H1 (cell line): ENCODE data around the gene LAG3. TPM values are rescaled to one million over a fixed set of nuclear protein-coding genes. Genes with fewer than 3 reads are reported as not detected.

ENCODE experiments used
- CTCF ChIA-PET: fragments of 300-600 bp; sonication (Branson Sonifier 250); formaldehyde crosslinking; loops from one replicate; lab custom pipeline; 2021; ENCODE audit not compliant: partially characterized antibody; lab: Charles Lee
- POLR2A ChIA-PET: fragments of 300-600 bp; sonication (Branson Sonifier 250); formaldehyde crosslinking; loops from one replicate; lab custom pipeline; 2021; ENCODE audit warnings: inconsistent platforms; ENCODE audit not compliant: partially characterized antibody; lab: Charles Lee
- DNase-seq, 2 experiments: peaks; one replicate each; pipeline versions ENCODE4 v3.0.0 to v3.0.0-alpha.2; 2010 to 2022; ENCODE audit warnings: low spot score in 2 of 2, low read depth in 1 of 2, mixed read lengths in 1 of 2
- FAIRE-seq: peaks from 2 replicates; lab custom pipeline; 2011; peaks lifted over from hg19 to GRCh38; lab: Jason Lieb, UNC
- H2AFZ ChIP-seq: 2 replicates; pipeline ENCODE4 v1.8.1; 2012; ENCODE audit warnings: low read length, inconsistent platforms
- H2AK5ac ChIP-seq: 2 replicates; pipeline ENCODE4 v1.6.1; 2013; ENCODE audit warnings: low read depth, low read length
- H2BK120ac ChIP-seq: replicated peaks from 2 replicates; pipeline ENCODE3; 2013; ENCODE audit warnings: low read depth, low read length, inconsistent platforms
- H2BK12ac ChIP-seq: 2 replicates; pipeline ENCODE4 v1.6.1; 2013; ENCODE audit warnings: low read depth, low read length
- H2BK15ac ChIP-seq: 2 replicates; pipeline ENCODE4 v1.6.1; 2013; ENCODE audit warnings: low read length
- H2BK20ac ChIP-seq: 2 replicates; pipeline ENCODE4 v1.6.1; 2013; ENCODE audit warnings: low read length
- H2BK5ac ChIP-seq: 2 replicates; pipeline ENCODE4 v1.6.1; 2013; ENCODE audit warnings: low read depth, low read length
- H3K14ac ChIP-seq: 2 replicates; pipeline ENCODE4 v1.6.1; 2013; ENCODE audit warnings: inconsistent platforms; ENCODE audit not compliant: insufficient read length
- H3K18ac ChIP-seq: 2 replicates; pipeline ENCODE4 v1.6.1; 2013; ENCODE audit warnings: low read length; ENCODE audit errors: extremely low read depth
- H3K23ac ChIP-seq: 2 replicates; pipeline ENCODE4 v1.6.1; 2013; ENCODE audit warnings: inconsistent platforms; ENCODE audit not compliant: insufficient read length
- H3K23me2 ChIP-seq: 2 replicates; pipeline ENCODE4 v1.6.1; 2013; ENCODE audit warnings: low read depth, low read length
- H3K27ac ChIP-seq: 2 replicates; pipeline ENCODE4 v1.6.1; 2011; ENCODE audit warnings: low read depth, low read length, inconsistent platforms
- H3K27me3 ChIP-seq, 4 experiments: replicated peaks in 1 of 4; 1 replicate in 1 of 4; 2 replicates in 3 of 4; pipeline versions ENCODE4 v1.6.1 to v1.8.1; 2011 to 2013; ENCODE audit warnings: low read length in 3 of 4, mild to moderate bottlenecking in 3 of 4, inconsistent platforms in 2 of 4, mixed read lengths in 2 of 4, moderate library complexity in 1 of 4; ENCODE audit not compliant: control insufficient read depth in 3 of 4, insufficient read depth in 3 of 4; ENCODE audit errors: extremely low read depth in 1 of 4
- H3K36me3 ChIP-seq, 4 experiments: 2 replicates each; pipeline versions ENCODE4 v1.6.1 to v1.8.1; 2011 to 2013; ENCODE audit warnings: mild to moderate bottlenecking in 4 of 4, low read length in 3 of 4, moderate library complexity in 2 of 4, control low read depth in 1 of 4, inconsistent platforms in 1 of 4; ENCODE audit not compliant: insufficient read depth in 4 of 4, control insufficient read depth in 2 of 4
- H3K4ac ChIP-seq: replicated peaks from 2 replicates; pipeline ENCODE3; 2013; ENCODE audit warnings: low read length, low read depth, mixed read lengths, inconsistent platforms; ENCODE audit not compliant: insufficient read length
- H3K4me1 ChIP-seq, 4 experiments: replicated peaks in 1 of 4; 1 replicate in 1 of 4; 2 replicates in 3 of 4; pipeline versions ENCODE4 v1.6.1 to v1.8.1; 2011 to 2013; ENCODE audit warnings: low read length in 3 of 4, inconsistent platforms in 2 of 4, mixed read lengths in 1 of 4; ENCODE audit not compliant: insufficient read depth in 4 of 4, control insufficient read depth in 3 of 4
- H3K4me2 ChIP-seq, 2 experiments: 2 replicates each; pipeline versions ENCODE4 v1.6.1 to v1.8.1; 2011 to 2013; ENCODE audit warnings: low read depth in 2 of 2, low read length in 2 of 2, control low read depth in 1 of 2, inconsistent platforms in 1 of 2, mild to moderate bottlenecking in 1 of 2; ENCODE audit not compliant: insufficient read depth in 1 of 2
- H3K4me3 ChIP-seq, 4 experiments: fragments of 200-600, 300-600 bp in 1 of 4; sonication (generic), shearing (Covaris generic), sonication (Bioruptor Twin) in 1 of 4; 2 replicates each; pipeline versions ENCODE4 v1.5.1 to v1.8.1; 2011 to 2016; ENCODE audit warnings: low read length in 4 of 4, low read depth in 3 of 4, control low read depth in 2 of 4, inconsistent platforms in 2 of 4, mild to moderate bottlenecking in 2 of 4, mixed read lengths in 1 of 4, moderate library complexity in 1 of 4; ENCODE audit not compliant: insufficient read depth in 2 of 4; ENCODE audit errors: extremely low read depth in 1 of 4
- H3K56ac ChIP-seq: replicated peaks from 2 replicates; pipeline ENCODE3; 2013; ENCODE audit warnings: low read depth, mild to moderate bottlenecking, mixed read lengths, low read length, inconsistent platforms; ENCODE audit not compliant: insufficient read length
- H3K79me1 ChIP-seq: 2 replicates; pipeline ENCODE4 v1.6.1; 2013; ENCODE audit warnings: low read depth, low read length, control low read depth
- H3K79me2 ChIP-seq, 2 experiments: 2 replicates each; pipeline versions ENCODE4 v1.6.1 to v1.8.1; 2012 to 2013; ENCODE audit warnings: low read length in 2 of 2, mild to moderate bottlenecking in 2 of 2, inconsistent platforms in 1 of 2; ENCODE audit not compliant: insufficient read depth in 2 of 2, control insufficient read depth in 1 of 2
- H3K9ac ChIP-seq, 4 experiments: replicated peaks in 1 of 4; 1 replicate in 1 of 4; 2 replicates in 3 of 4; pipeline versions ENCODE4 v1.6.1 to v1.8.1; 2011 to 2013; ENCODE audit warnings: low read depth in 3 of 4, low read length in 3 of 4, control low read depth in 2 of 4, mild to moderate bottlenecking in 2 of 4, moderate library complexity in 2 of 4, inconsistent platforms in 1 of 4; ENCODE audit errors: extremely low read depth in 1 of 4
- H3K9me3 ChIP-seq, 2 experiments: 2 replicates each; pipeline versions ENCODE4 v1.6.1 to v1.8.1; 2012 to 2013; ENCODE audit warnings: mild to moderate bottlenecking in 2 of 2, moderate library complexity in 2 of 2, control low read depth in 1 of 2, inconsistent platforms in 1 of 2, low read depth in 1 of 2, low read length in 1 of 2, mixed read lengths in 1 of 2; ENCODE audit not compliant: insufficient read depth in 2 of 2
- H4K20me1 ChIP-seq, 2 experiments: replicated peaks in 1 of 2; 2 replicates each; pipeline versions ENCODE3 to v1.8.1; 2011 to 2013; ENCODE audit warnings: inconsistent platforms in 2 of 2, low read length in 2 of 2, mild to moderate bottlenecking in 1 of 2; ENCODE audit not compliant: insufficient read depth in 2 of 2, control insufficient read depth in 1 of 2
- H4K5ac ChIP-seq: 2 replicates; pipeline ENCODE4 v1.6.1; 2013; ENCODE audit warnings: low read length, low read depth, mixed read lengths, inconsistent platforms; ENCODE audit not compliant: insufficient read length
- H4K8ac ChIP-seq: 2 replicates; pipeline ENCODE4 v1.8.0; 2013; ENCODE audit warnings: mild to moderate bottlenecking, moderate library complexity, low read length, inconsistent platforms; ENCODE audit not compliant: insufficient read depth; ENCODE audit errors: extremely low read depth
- H4K91ac ChIP-seq: replicated peaks from 2 replicates; pipeline ENCODE3; 2013; ENCODE audit warnings: low read length, mixed read lengths, inconsistent platforms; ENCODE audit not compliant: insufficient read length
- ATF3 ChIP-seq: IDR thresholded peaks from 2 replicates; pipeline ENCODE4 v1.6.1; 2011; ENCODE audit warnings: low read depth, mild to moderate bottlenecking, low read length; ENCODE audit not compliant: insufficient read depth
- CBX8 ChIP-seq: fragments of 300-800, 300-1000 bp; sonication (generic); IDR thresholded peaks from 2 replicates; pipeline ENCODE4 v1.7.1; 2016; ENCODE audit warnings: low read depth, low read length, borderline replicate concordance
- CHD1 ChIP-seq: IDR thresholded peaks from 2 replicates; pipeline ENCODE4 v1.6.1; 2012; ENCODE audit warnings: low read depth, low read length, improper control_type of control experiment
- CREB1 ChIP-seq: IDR thresholded peaks from 2 replicates; pipeline ENCODE4 v1.6.1; 2012; ENCODE audit warnings: inconsistent platforms
- HDAC6 ChIP-seq: IDR thresholded peaks from one replicate; pipeline ENCODE4 v1.7.1; 2012; ENCODE audit warnings: low read depth, mild to moderate bottlenecking, inconsistent platforms, low read length, moderate library complexity
- RNF2 ChIP-seq: fragments of 200-900, 300-1000 bp; sonication (generic); IDR thresholded peaks from 2 replicates; pipeline ENCODE4 v1.7.1; 2016; ENCODE audit warnings: borderline replicate concordance, low read depth, mild to moderate bottlenecking, antibody characterized with exemption, low read length; ENCODE audit not compliant: poor library complexity, severe bottlenecking; ENCODE audit errors: missing control alignments
- SIN3A ChIP-seq, 2 experiments: IDR thresholded peaks in 1 of 2; conservative IDR thresholded peaks in 1 of 2; 2 replicates each; pipeline ENCODE4 v1.6.1; 2011 to 2012; ENCODE audit warnings: low read length in 2 of 2, improper control_type of control experiment in 1 of 2, low read depth in 1 of 2, mild to moderate bottlenecking in 1 of 2
- SIX5 ChIP-seq: IDR thresholded peaks from 2 replicates; pipeline ENCODE4 v1.6.1; 2011; ENCODE audit warnings: mild to moderate bottlenecking, low read depth, low read length
- TBP ChIP-seq: IDR thresholded peaks from 2 replicates; pipeline ENCODE4 v1.6.1; 2011; ENCODE audit warnings: low read depth, low read length, improper control_type of control experiment
- TCF12 ChIP-seq: IDR thresholded peaks from 2 replicates; pipeline ENCODE4 v1.6.1; 2011; ENCODE audit warnings: low read depth, mild to moderate bottlenecking, low read length
- WGBS, 2 experiments: shearing (Covaris generic) in 1 of 2; methylation state at CpG; one replicate each; pipeline versions ENCODE4 v1.1.6 to v1.1.7; 2013 to 2015; ENCODE audit warnings: low lambda C conversion rate in 2 of 2, mixed read lengths in 2 of 2, inconsistent platforms in 1 of 2, low coverage in 1 of 2, missing lambda C conversion rate in 1 of 2; ENCODE audit not compliant: insufficient replicate concordance in 2 of 2, insufficient coverage in 1 of 2, insufficient read length in 1 of 2; ENCODE audit errors: extremely low coverage in 1 of 2, missing lambda C conversion rate in 1 of 2; 5-methylcytosine and 5-hydroxymethylcytosine counted together
- polyA plus RNA-seq, 7 experiments: library from polyadenylated mRNA; depleted of rRNA in 3 of 7; stranded (reverse) in 5 of 7; unstranded in 2 of 7; fragments of >200 nt in 5 of 7; fragments of 200-250 nt in 2 of 7; gene quantifications; 1 replicate in 5 of 7; 2 replicates in 1 of 7; 4 replicates in 1 of 7; pipeline versions ENCODE4 v1.2.1 to v1.2.3, GENCODE V29; 2011 to 2013; ENCODE audit warnings: missing spikeins in 2 of 7, mixed read lengths in 2 of 7
- total RNA-seq: library from RNA; stranded (reverse); fragmentation: NEBNext Ultra II Directional; extraction: Animal tissue kit (Norgen Biotek cat#: 25700); gene quantifications from 2 replicates; pipeline ENCODE4 v1.2.1, GENCODE V29; 2021

Gene LAG3
- total and polyA plus RNA-seq, 2 of the 8 experiments (the other 6 are each of a cell fraction or from before 2014, with no cell fraction given): 1.1 to 3.1 TPM

DNA sequence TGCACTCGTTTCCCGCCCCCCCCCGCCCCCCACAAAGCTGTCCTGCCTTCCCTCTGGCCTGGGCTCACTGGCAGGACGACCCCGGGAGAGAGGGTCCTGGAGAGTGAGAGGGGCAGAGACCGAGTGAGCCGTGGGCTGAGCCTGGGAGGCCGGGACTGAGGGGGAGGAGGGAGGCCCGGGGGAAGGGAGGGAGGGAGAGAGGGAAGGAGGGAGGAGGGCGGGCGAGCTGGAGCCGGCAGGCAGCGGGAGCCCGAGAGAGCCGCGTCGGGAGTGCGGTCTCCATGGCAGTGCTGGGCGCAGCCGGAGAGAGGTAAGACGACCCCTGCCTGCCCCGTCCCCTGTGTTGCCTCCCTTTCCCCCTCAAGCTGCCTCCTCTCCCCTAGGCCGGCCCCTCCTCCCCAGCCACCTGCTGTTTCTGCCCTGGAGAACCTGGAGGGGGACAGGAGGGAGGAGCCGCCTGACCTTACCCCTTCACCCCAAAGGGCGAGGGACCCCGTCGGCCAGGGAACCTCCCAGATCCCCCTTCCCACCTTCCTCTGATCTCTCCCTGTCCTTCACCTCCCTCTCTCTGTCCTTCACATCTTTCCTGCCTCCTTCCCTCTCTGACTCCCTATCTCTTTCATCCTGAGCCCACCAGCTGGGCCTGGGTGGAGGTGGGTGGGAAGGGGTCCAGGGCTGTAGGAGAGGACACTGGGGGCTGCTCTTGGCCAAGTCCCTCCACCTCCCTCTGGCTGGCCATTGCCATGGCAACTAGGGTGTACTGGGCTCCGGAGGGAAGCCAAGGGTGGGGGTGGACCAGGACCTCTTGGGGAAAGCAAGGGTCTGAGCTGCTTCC lies 49.5 kb downstream of the LAG3 start, which contains the start of gene GPR162:
Gene GPR162, plus strand, starts transcription at position 231 of the 835 bp plus-strand sequence. CDS start 2,078 bp downstream, outside the sequence.
- H2BK12ac ChIP-seq: peak within 1 kb of the TSS; percentile 84; the same call in 1 of the 2 replicates
- no peak within 1 kb of the TSS; the same call in 1 of the 2 replicates for H3K27ac ChIP-seq
- H3K4ac ChIP-seq: peak within 1 kb of the TSS; percentile 82
- H2BK5ac ChIP-seq: peak within 1 kb of the TSS; percentile 89; the same call in 1 of the 2 replicates
- peak within 1 kb of the TSS; percentile 31 for H4K5ac ChIP-seq
- no peak within 1 kb of the TSS; the same call in 1 of the 2 replicates for H4K8ac ChIP-seq
- peak within 1 kb of the TSS in 2 of 4 experiments; percentile 40 to 61; a peak in 6 of 7 replicates for H3K9ac ChIP-seq
- WGBS, 2 experiments: 0% methylated on average over 1 of the region's 28 CpGs; no CpG with 5 or more reads in 1 of the 2 experiments
- peak within 1 kb of the TSS; percentile 71 for H3K14ac ChIP-seq
- peak within 1 kb of the TSS; percentile 91; the same call in 1 of the 2 replicates for H2AK5ac ChIP-seq
- H3K23ac ChIP-seq: no peak within 1 kb of the TSS
- no peak for FAIRE-seq
- H3K9me3 ChIP-seq: no peaks in the 10 kb centered on the region
- ChIA-PET POLR2A (interaction anchor here (0.7 to 27.1 kb wide), 24 partner anchors 10 to 283 kb away, joined by 3 to 388 read pairs (median 4); partner anchors contain the start of genes C12orf57, CDCA3, COPS7A and GNB3), CTCF (interaction anchor here (0.8 to 23.7 kb wide), 13 partner anchors 11 to 201 kb away, joined by 3 to 532 read pairs (median 5); partner anchors contain the start of genes CD4, COPS7A, GNB3 and LAG3)
- peak within 1 kb of the TSS; percentile 83 for H4K91ac ChIP-seq
- H3K4me2 ChIP-seq: peak within 1 kb of the TSS; percentile 94 to 98
- H3K79me1 ChIP-seq: no peaks in the 10 kb centered on the region; the same call in 1 of the 2 replicates
- H2BK120ac ChIP-seq: peak within 1 kb of the TSS; percentile 82
- 0 out of 2 replicates have a peak within 1 kb of the TSS, but pooled peaks have one; percentile 6 for H2AFZ ChIP-seq
- peak in 1 of 2 experiments; percentile 82 for DNase-seq
- H3K18ac ChIP-seq: peak within 1 kb of the TSS; percentile 94
- H3K4me1 ChIP-seq: peaks cover 4 to 59% (median 35%) of the 10 kb centered on the region in 4 experiments
- peak within 1 kb of the TSS; percentile 100 for H2BK15ac ChIP-seq
- H3K36me3 ChIP-seq: no peaks in the 10 kb centered on the region
- H3K4me3 ChIP-seq: peak within 1 kb of the TSS; percentile 53 to 72 (median 60)
- peaks cover 28% of the 10 kb centered on the region for H3K23me2 ChIP-seq
- peaks cover 0 to 10% of the 10 kb centered on the region in 2 experiments for H4K20me1 ChIP-seq
- H3K27me3 ChIP-seq: peaks cover 0 to 12% (median 9%) of the 10 kb centered on the region in 4 experiments; a peak in 6 of 7 replicates
- peak within 1 kb of the TSS; percentile 55 for H2BK20ac ChIP-seq
- no peaks in the 10 kb centered on the region for H3K79me2 ChIP-seq
- H3K56ac ChIP-seq: peak within 1 kb of the TSS; percentile 3
- TF ChIP-seq RNF2 (no peak), HDAC6 (no peak), CHD1 (no peak), SIN3A (conservative IDR thresholded peaks at IDR 0.05 in 1 of 2, IDR thresholded peaks at IDR 0.05 in 1 of 2; ENCODE audit: low read depth in 1 of 2, low read length in 2 of 2) (no peak), TBP (no peak), SIX5 (no peak), CREB1 (no peak), ATF3 (no peak), TCF12 (no peak), CBX8 (no peak)
